ENCODE results near the gene TBXAS1. TPM values are rescaled to one million over a fixed set of nuclear protein-coding genes. Genes with fewer than 3 reads are reported as not detected.

TBXAS1 gene
- total and polyA plus RNA-seq, 2 donors from 2014 or later, result 14.2 to 33.6 TPM

- Histone ChIP-seq H3K9ac (ENCODE audit: low read length in 3 of 3) (no peak overlapping the region), H3K27me3 (ENCODE audit: control insufficient read depth, insufficient read depth, low read length) (no peaks in the 10 kb centered on the region), H3K4me1 (ENCODE audit: control insufficient read depth in 2 of 3, insufficient read depth in 2 of 3, low read depth in 1 of 3, low read length in 3 of 3) (no peaks in the 10 kb centered on the region), H3K9me3 (ENCODE audit: control insufficient read depth in 2 of 3, insufficient read depth in 1 of 3, low read length in 3 of 3) (peaks cover 0 to 10% (median 0%) of the 10 kb centered on the region in 3 donors), H3K4me3 (ENCODE audit: low read length in 3 of 3) (no peak overlapping the region), H3K27ac (ENCODE audit: low read depth in 2 of 2, low read length in 2 of 2) (no peak overlapping the region), H3K36me3 (ENCODE audit: control insufficient read depth in 2 of 3, insufficient read depth in 3 of 3, low read length in 3 of 3) (no peaks in the 10 kb centered on the region)
- DNase-seq, result no peak
- no peak for TF ChIP-seq CTCF (IDR thresholded peaks at IDR 0.05; ENCODE audit: borderline replicate concordance, extremely low read depth, insufficient read depth)
- intact Hi-C loops (cut with DNase I), result no loop called here
- no peak for FAIRE-seq
Observed at GRCh38 chr7:139949629-139950028, 120.6 kb downstream of the TBXAS1 start.

GRCh38 chr7:139950881-139951525 is 121.9 kb downstream of the TBXAS1 start:
- Histone ChIP-seq H3K27me3 (ENCODE audit: control insufficient read depth, insufficient read depth, low read length) (no peaks in the 10 kb centered on the region), H3K4me3 (ENCODE audit: low read length in 3 of 3) (no peak overlapping the region), H3K4me1 (ENCODE audit: control insufficient read depth in 2 of 3, insufficient read depth in 2 of 3, low read depth in 1 of 3, low read length in 3 of 3) (peaks cover 0 to 2% (median 0%) of the 10 kb centered on the region in 3 donors), H3K9ac (ENCODE audit: low read length in 3 of 3) (no peak overlapping the region), H3K36me3 (ENCODE audit: control insufficient read depth in 2 of 3, insufficient read depth in 3 of 3, low read length in 3 of 3) (no peaks in the 10 kb centered on the region), H3K9me3 (ENCODE audit: control insufficient read depth in 2 of 3, insufficient read depth in 1 of 3, low read length in 3 of 3) (no peaks in the 10 kb centered on the region), H3K27ac (ENCODE audit: low read depth in 2 of 2, low read length in 2 of 2) (no peak overlapping the region)
- intact Hi-C loops (cut with DNase I), result no loop called here
- FAIRE-seq, result no peak
- DNase-seq, result no peak
- TF ChIP-seq CTCF (IDR thresholded peaks at IDR 0.05; ENCODE audit: borderline replicate concordance, extremely low read depth, insufficient read depth), result no peak

- no peak for FAIRE-seq
- Histone ChIP-seq H3K9me3 (ENCODE audit: control insufficient read depth in 2 of 3, insufficient read depth in 1 of 3, low read length in 3 of 3) (no peaks in the 10 kb centered on the region), H3K27ac (ENCODE audit: low read depth in 2 of 2, low read length in 2 of 2) (no peak overlapping the region), H3K9ac (ENCODE audit: low read length in 3 of 3) (no peak overlapping the region), H3K27me3 (ENCODE audit: control insufficient read depth, insufficient read depth, low read length) (no peaks in the 10 kb centered on the region), H3K4me3 (ENCODE audit: low read length in 3 of 3) (no peak overlapping the region), H3K36me3 (ENCODE audit: control insufficient read depth in 2 of 3, insufficient read depth in 3 of 3, low read length in 3 of 3) (no peaks in the 10 kb centered on the region), H3K4me1 (ENCODE audit: control insufficient read depth in 2 of 3, insufficient read depth in 2 of 3, low read depth in 1 of 3, low read length in 3 of 3) (peaks cover 0 to 2% (median 0%) of the 10 kb centered on the region in 3 donors)
- intact Hi-C loops (cut with DNase I), result no loop called here
- TF ChIP-seq CTCF (IDR thresholded peaks at IDR 0.05; ENCODE audit: borderline replicate concordance, extremely low read depth, insufficient read depth), result no peak
- no peak for DNase-seq
Observed at GRCh38 chr7:139953229-139953628, 124.2 kb downstream of the TBXAS1 start.

All from kidney (tissue), 14 donors.